Thyroid gland (tissue), 4 donors: Measurements from ENCODE around the gene C5. TPM values are rescaled to one million over a fixed set of nuclear protein-coding genes. Genes with fewer than 3 reads are reported as not detected.
"Not testable (repeated sequence)": the region's sequence is repeated elsewhere in the genome, so short reads cannot be mapped to it uniquely, and the experiment has no call there.

Source experiments
- DNase-seq, 2 donors: peaks; one replicate each; pipeline ENCODE4 v3.0.0-alpha.2; 2019
- H3K27ac ChIP-seq, 3 donors: fragments of 200-600 bp; sonication (generic); 1 replicate in 2 of 3; 2 replicates in 1 of 3; pipeline ENCODE4 v1.5.1; 2016 to 2019; ENCODE audit warnings: mild to moderate bottlenecking in 1 of 3, moderate library complexity in 1 of 3
- H3K27me3 ChIP-seq: fragments of 200-600 bp; sonication (generic); one replicate; pipeline ENCODE4 v1.5.1; 2019
- H3K36me3 ChIP-seq, 2 donors: fragments of 200-600 bp; sonication (generic); one replicate each; pipeline ENCODE4 v1.5.1; 2016 to 2019
- H3K4me1 ChIP-seq, 2 donors: fragments of 200-600 bp; sonication (generic); one replicate each; pipeline ENCODE4 v1.5.1; 2017 to 2019
- H3K4me3 ChIP-seq, 3 donors: fragments of 200-600 bp; sonication (generic); replicated peaks in 1 of 3; 1 replicate in 2 of 3; 2 replicates in 1 of 3; pipeline ENCODE4 v1.5.1; 2016; ENCODE audit warnings: mild to moderate bottlenecking in 1 of 3
- H3K9me3 ChIP-seq: fragments of 200-600 bp; sonication (generic); one replicate; pipeline ENCODE4 v1.5.1; 2017
- CTCF ChIP-seq, 6 experiments: fragments of 200-600 bp in 3 of 6; fragments of 450-650 bp in 3 of 6; sonication (generic) in 3 of 6; IDR thresholded peaks; one replicate each; pipeline ENCODE4 v1.5.1; 2016 to 2019; ENCODE audit warnings: antibody characterized with exemption in 6 of 6, mild to moderate bottlenecking in 2 of 6, inconsistent platforms in 1 of 6, moderate library complexity in 1 of 6
- POLR2A ChIP-seq, 2 donors: fragments of 450-650 bp; IDR thresholded peaks; one replicate each; pipeline ENCODE4 v1.6.1; 2017; ENCODE audit warnings: antibody characterized with exemption in 2 of 2, mild to moderate bottlenecking in 2 of 2, moderate library complexity in 1 of 2
- WGBS, 2 donors: methylation state at CpG; one replicate each; pipeline ENCODE4 v1.1.5; 2017; 5-methylcytosine and 5-hydroxymethylcytosine counted together
- intact Hi-C: fragments of 100-400 bp; cut with DNase I; formaldehyde crosslinking; loops from one replicate; pipeline ENCODE4 v1.15.1; 2023
- total RNA-seq, 4 donors: library from RNA; depleted of rRNA; stranded (reverse); fragments of >200 nt; gene quantifications; one replicate each; pipeline ENCODE4 v1.2.3, GENCODE V29; 2016

Gene C5
- total RNA-seq, 4 donors from 2014 or later: 1.7 to 3.4 (median 2.8) TPM

GRCh38 chr9:121053544-121053943 lies 3.5 kb upstream of the C5 start:
- no peaks in the 10 kb centered on the region for H3K9me3 ChIP-seq
- intact Hi-C loops: no loop called here
- H3K27me3 ChIP-seq: no peaks in the 10 kb centered on the region
- 60 to 75% methylated on average over 4 of the region's 4 CpGs for WGBS, 2 donors
- H3K4me3 ChIP-seq: no peak overlapping the region
- no peak overlapping the region for H3K27ac ChIP-seq
- TF ChIP-seq CTCF (IDR thresholded peaks at IDR 0.05): no peak
- DNase-seq: no peak
- no peaks in the 10 kb centered on the region for H3K36me3 ChIP-seq
- no peaks in the 10 kb centered on the region for H3K4me1 ChIP-seq

- Histone ChIP-seq H3K27ac (no peak overlapping the region), H3K4me1 (no peaks in the 10 kb centered on the region), H3K4me3 (no peak overlapping the region), H3K27me3 (no peaks in the 10 kb centered on the region), H3K36me3 (no peaks in the 10 kb centered on the region), H3K9me3 (no peaks in the 10 kb centered on the region)
- DNase-seq: no peak
- intact Hi-C loops: no loop called here
- TF ChIP-seq CTCF (IDR thresholded peaks at IDR 0.05) (no peak), POLR2A (IDR thresholded peaks at IDR 0.05) (no peak)
Observed at GRCh38 chr9:121048618-121049017, 1.5 kb downstream of the C5 start.

GRCh38 chr9:121048175-121048574 lies 1.9 kb downstream of the C5 start:
- Histone ChIP-seq H3K27me3 (no peaks in the 10 kb centered on the region), H3K4me3 (no peak overlapping the region), H3K27ac (no peak overlapping the region), H3K36me3 (no peaks in the 10 kb centered on the region), H3K9me3 (no peaks in the 10 kb centered on the region), H3K4me1 (no peaks in the 10 kb centered on the region)
- TF ChIP-seq CTCF (IDR thresholded peaks at IDR 0.05) (no peak), POLR2A (IDR thresholded peaks at IDR 0.05) (no peak)
- intact Hi-C loops: no loop called here
- WGBS, 2 donors: 96 to 97% methylated on average over 2 of the region's 2 CpGs
- no peak for DNase-seq

GRCh38 chr9:121038804-121039203 lies 11.3 kb downstream of the C5 start:
- H3K27ac ChIP-seq: no peak overlapping the region
- intact Hi-C loops: no loop called here

GRCh38 chr9:121038362-121038761 lies 11.7 kb downstream of the C5 start:
- no peaks in the 10 kb centered on the region for H3K36me3 ChIP-seq
- TF ChIP-seq POLR2A (IDR thresholded peaks at IDR 0.05) (no peak), CTCF (IDR thresholded peaks at IDR 0.05) (no peak)
- DNase-seq: no peak
- 97% methylated on average over 2 of the region's 2 CpGs for WGBS, 2 donors
- H3K27ac ChIP-seq: no peak overlapping the region
- H3K4me1 ChIP-seq: no peaks in the 10 kb centered on the region
- intact Hi-C loops: no loop called here
- no peak overlapping the region for H3K4me3 ChIP-seq
- H3K27me3 ChIP-seq: no peaks in the 10 kb centered on the region
- H3K9me3 ChIP-seq: no peaks in the 10 kb centered on the region

More at GRCh38 chr9:121038804-121039203, 11.3 kb downstream of the C5 start:
- Histone ChIP-seq H3K4me1 (no peaks in the 10 kb centered on the region), H3K4me3 (no peak overlapping the region), H3K9me3 (no peaks in the 10 kb centered on the region), H3K27me3 (no peaks in the 10 kb centered on the region), H3K36me3 (no peaks in the 10 kb centered on the region)
- DNase-seq: no peak
- TF ChIP-seq CTCF (IDR thresholded peaks at IDR 0.05) (no peak), POLR2A (IDR thresholded peaks at IDR 0.05) (no peak)

GRCh38 chr9:121035717-121036116 lies 14.4 kb downstream of the C5 start:
- H3K9me3 ChIP-seq, H3K27me3 ChIP-seq, intact Hi-C loops, H3K27ac ChIP-seq, H3K4me1 ChIP-seq, H3K36me3 ChIP-seq, H3K4me3 ChIP-seq, DNase-seq: not testable (repeated sequence)
